HCT116 (cell line): Measurements from ENCODE around the gene ZNF592. TPM values are rescaled to one million over a fixed set of nuclear protein-coding genes. Genes with fewer than 3 reads are reported as not detected.
A peak's percentile ranks its signal among the peaks of the same experiment; 100 is the strongest.

ENCODE experiments used
- ATAC-seq: fragments of 200-7000 bp; cut with Tn5 transposase; 2 replicates; pipeline ENCODE4 v1.9.1; 2020; ENCODE audit warnings: mild to moderate bottlenecking, moderate library complexity
- BruUV-seq: library from RNA; stranded (reverse); fragments of 400-500 nt; replicated peaks from 2 replicates; lab custom pipeline; 2021; lab: Mats Ljungman, UMichigan
- CTCF ChIA-PET: fragments of 300-600 bp; sonication (Branson Sonifier 250); formaldehyde crosslinking; loops from one replicate; lab custom pipeline; 2021; ENCODE audit warnings: antibody characterized with exemption; lab: Charles Lee
- POLR2A ChIA-PET: fragments of 300-600, 350-600 bp; sonication (Branson Sonifier 250); formaldehyde crosslinking; loops from one replicate; lab custom pipeline; 2021; ENCODE audit warnings: antibody characterized with exemption; lab: Charles Lee
- RAD21 ChIA-PET, 2 experiments: fragments of 300-600 bp; sonication (Branson Sonifier 250); formaldehyde crosslinking; loops; one replicate each; lab custom pipeline; 2023; ENCODE audit warnings: low total read pairs in 2 of 2; ENCODE audit not compliant: uncharacterized antibody in 2 of 2, unreplicated experiment in 2 of 2, low non-redundant PET in 1 of 2; lab: Charles Lee
- DNase-seq: peaks from one replicate; pipeline ENCODE4 v3.0.0-alpha.2; 2010; ENCODE audit warnings: low read depth, low spot score
- H2AFZ ChIP-seq: fragments of 200-600 bp; shearing (Covaris generic), sonication (generic); 2 replicates; pipeline ENCODE4 v1.6.1; 2017; ENCODE audit warnings: low read depth, mixed run types, mixed read lengths, antibody characterized with exemption, low read length; ENCODE audit not compliant: poor library complexity, severe bottlenecking
- H3K27ac ChIP-seq: 2 replicates; pipeline ENCODE4 v1.5.1; 2012; ENCODE audit warnings: low read depth, low read length
- H3K27me3 ChIP-seq: fragments of 200-600 bp; sonication (generic); 2 replicates; pipeline ENCODE4 v1.6.1; 2016; ENCODE audit warnings: mixed run types, low read length, mixed read lengths; ENCODE audit not compliant: insufficient read depth
- H3K36me3 ChIP-seq, 2 experiments: fragments of 200-500 bp in 1 of 2; fragments of 200-600 bp in 1 of 2; sonication (Bioruptor generic) in 1 of 2; sonication (generic) in 1 of 2; 2 replicates each; pipeline versions ENCODE4 v1.5.1 to v1.6.1; 2014 to 2016; ENCODE audit warnings: low read length in 2 of 2, inconsistent platforms in 1 of 2, mixed read lengths in 1 of 2, mixed run types in 1 of 2; ENCODE audit not compliant: insufficient read depth in 2 of 2, control insufficient read depth in 1 of 2
- H3K4me1 ChIP-seq, 2 experiments: fragments of 200-600 bp in 1 of 2; sonication (generic) in 1 of 2; 2 replicates each; pipeline versions ENCODE4 v1.5.1 to v1.6.1; 2012 to 2017; ENCODE audit warnings: low read length in 2 of 2, inconsistent platforms in 1 of 2, mild to moderate bottlenecking in 1 of 2, mixed read lengths in 1 of 2, mixed run types in 1 of 2, moderate library complexity in 1 of 2; ENCODE audit not compliant: insufficient read depth in 2 of 2, control insufficient read depth in 1 of 2
- H3K4me2 ChIP-seq: fragments of 200-600 bp; sonication (generic); 2 replicates; pipeline ENCODE4 v1.6.1; 2017; ENCODE audit warnings: mixed run types, low read length, mixed read lengths
- H3K4me3 ChIP-seq, 2 experiments: fragments of 200-600 bp in 1 of 2; sonication (generic) in 1 of 2; replicated peaks in 1 of 2; 2 replicates each; pipeline ENCODE4 v1.5.1; 2011 to 2016; ENCODE audit warnings: low read length in 2 of 2, control low read depth in 1 of 2, low read depth in 1 of 2, mild to moderate bottlenecking in 1 of 2, mixed read lengths in 1 of 2, mixed run types in 1 of 2
- H3K79me2 ChIP-seq: fragments of 200-600 bp; sonication (generic); 2 replicates; pipeline ENCODE4 v1.6.1; 2017; ENCODE audit warnings: mild to moderate bottlenecking, mixed run types, low read length, moderate library complexity, mixed read lengths; ENCODE audit not compliant: insufficient read depth
- H3K9ac ChIP-seq: fragments of 200-600 bp; sonication (generic); 2 replicates; pipeline ENCODE4 v1.6.1; 2016; ENCODE audit warnings: low read length, mixed read lengths
- H3K9me2 ChIP-seq: fragments of 200-600 bp; sonication (generic), shearing (Covaris generic); 2 replicates; pipeline ENCODE4 v1.6.1; 2017; ENCODE audit warnings: mixed run types, mild to moderate bottlenecking, moderate library complexity; ENCODE audit not compliant: insufficient read depth
- H3K9me3 ChIP-seq, 2 experiments: fragments of 200-500 bp in 1 of 2; fragments of 200-600 bp in 1 of 2; sonication (Bioruptor generic) in 1 of 2; sonication (generic) in 1 of 2; 2 replicates each; pipeline ENCODE4 v1.6.1; 2014 to 2017; ENCODE audit warnings: low read length in 2 of 2, mixed read lengths in 2 of 2, inconsistent platforms in 1 of 2, low read depth in 1 of 2, mild to moderate bottlenecking in 1 of 2, mixed run types in 1 of 2, moderate library complexity in 1 of 2; ENCODE audit not compliant: control insufficient read depth in 1 of 2, insufficient read depth in 1 of 2
- H4K20me1 ChIP-seq: fragments of 200-600 bp; sonication (generic), shearing (Covaris generic); 2 replicates; pipeline ENCODE4 v1.6.1; 2017; ENCODE audit warnings: mixed run types, mild to moderate bottlenecking, moderate library complexity; ENCODE audit not compliant: insufficient read depth
- ATF3 ChIP-seq: IDR thresholded peaks from 2 replicates; pipeline ENCODE4 v1.6.1; 2012
- CBX3 ChIP-seq: IDR thresholded peaks from 2 replicates; pipeline ENCODE4 v1.6.1; 2012; ENCODE audit warnings: low read depth
- ELF1 ChIP-seq: IDR thresholded peaks from 2 replicates; pipeline ENCODE4 v1.6.1; 2012; ENCODE audit warnings: low read depth, borderline replicate concordance
- POLR2AphosphoS5 ChIP-seq: IDR thresholded peaks from 2 replicates; pipeline ENCODE4 v1.6.1; 2011; ENCODE audit warnings: mild to moderate bottlenecking, low read depth, low read length, moderate library complexity
- REST ChIP-seq: IDR thresholded peaks from 2 replicates; pipeline ENCODE4 v1.6.1; 2012; ENCODE audit warnings: low read depth
- SIN3A ChIP-seq: IDR thresholded peaks from 2 replicates; pipeline ENCODE4 v1.6.1; 2012; ENCODE audit warnings: low read depth
- SP1 ChIP-seq: IDR thresholded peaks from 2 replicates; pipeline ENCODE4 v1.6.1; 2012; ENCODE audit warnings: low read depth
- TCF7L2 ChIP-seq: IDR thresholded peaks from 2 replicates; pipeline ENCODE4 v1.7.0; 2011; ENCODE audit warnings: borderline replicate concordance, inconsistent platforms; ENCODE audit not compliant: insufficient read depth, insufficient read length; ENCODE audit errors: extremely low read depth
- ZBTB33 ChIP-seq: IDR thresholded peaks from 2 replicates; pipeline ENCODE4 v1.6.1; 2011; ENCODE audit warnings: mild to moderate bottlenecking, low read length, moderate library complexity; ENCODE audit not compliant: insufficient replicate concordance; ENCODE audit errors: extremely low read depth
- intact Hi-C: fragments of 100-400 bp; cut with micrococcal nuclease; formaldehyde crosslinking; loops from 2 replicates; pipeline ENCODE4 v1.10.0; 2022
- total RNA-seq: library from RNA; stranded (reverse); gene quantifications from one replicate; pipeline ENCODE4 v1.2.1, GENCODE V29; 2021; ENCODE audit not compliant: unreplicated experiment

Gene ZNF592
- total RNA-seq, 1 experiment from 2014 or later, result 26.4 TPM

GRCh38 chr15:84833447-84834228, 85.2 kb downstream of the ZNF592 start:
- intact Hi-C loops, result no loop called here
- no peaks in the 10 kb centered on the region for H3K9me3 ChIP-seq
- no peaks in the 10 kb centered on the region for H3K9me2 ChIP-seq
- H3K9ac ChIP-seq, result no peak overlapping the region
- peaks cover 0 to 9% of the 10 kb centered on the region in 2 experiments; a peak in 2 of 4 replicates for H3K4me1 ChIP-seq
- no peaks in the 10 kb centered on the region for H3K36me3 ChIP-seq
- ChIA-PET RAD21 (no interaction called here), CTCF (no interaction called here), POLR2A (no interaction called here)
- H3K4me3 ChIP-seq, result no peak overlapping the region
- H2AFZ ChIP-seq, result no peak overlapping the region
- no peaks in the 10 kb centered on the region for H3K27me3 ChIP-seq
- H3K4me2 ChIP-seq, result peak overlapping the region; percentile 11; the same call in 1 of the 2 replicates
- no peak for DNase-seq
- no TSS peak for BruUV-seq
- H3K79me2 ChIP-seq, result no peaks in the 10 kb centered on the region
- TF ChIP-seq CBX3 (no peak), ZBTB33 (no peak), ELF1 (no peak), REST (no peak), SIN3A (no peak), POLR2AphosphoS5 (no peak), TCF7L2 (no peak), ATF3 (no peak), SP1 (no peak)
- TF ChIP-seq, all 23 proteins: peak for 0
- 0 out of 2 replicates have a peak, but pooled peaks have one; percentile 25 for ATAC-seq
- Histone ChIP-seq H3K27ac (no peak overlapping the region), H4K20me1 (no peaks in the 10 kb centered on the region)
